PC-9 (cell line): ENCODE results near the gene ATP8B3.

ENCODE experiments used
- EZH2 ChIP-seq: fragments of 200-600 bp; sonication (generic); IDR thresholded peaks from 2 replicates; pipeline ENCODE4 v1.8.0; 2017; ENCODE audit warnings: antibody characterized with exemption, low read depth
- TF ChIP-seq, protein P1 (sequence below): fragments of 200-600 bp; sonication (generic); conservative IDR thresholded peaks from 2 replicates; pipeline ENCODE4 v1.6.1; 2017; ENCODE audit warnings: mixed run types, antibody characterized with exemption, mild to moderate bottlenecking, moderate library complexity

DNA sequence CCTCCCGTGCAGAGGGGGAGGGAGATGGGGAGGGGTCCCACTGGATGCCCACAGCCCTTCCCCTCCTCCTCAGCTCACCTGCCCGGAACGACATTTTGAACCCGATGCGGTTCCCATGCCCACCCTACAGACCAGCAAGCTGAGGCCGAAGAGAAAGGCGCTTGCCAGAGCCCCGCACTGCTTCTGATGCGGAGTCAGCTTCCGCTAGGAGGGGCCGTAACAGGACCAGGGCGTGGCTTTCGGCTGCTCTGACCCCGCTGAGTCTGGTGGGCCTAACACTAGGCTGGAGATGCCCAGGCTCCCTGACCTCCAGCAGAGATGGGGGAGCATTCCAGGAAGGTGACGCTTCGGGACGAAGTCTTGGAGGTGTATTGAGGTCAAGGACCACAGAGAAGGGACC lies 52.1 kb downstream of the ATP8B3 start:
- TF ChIP-seq, protein P1, sequence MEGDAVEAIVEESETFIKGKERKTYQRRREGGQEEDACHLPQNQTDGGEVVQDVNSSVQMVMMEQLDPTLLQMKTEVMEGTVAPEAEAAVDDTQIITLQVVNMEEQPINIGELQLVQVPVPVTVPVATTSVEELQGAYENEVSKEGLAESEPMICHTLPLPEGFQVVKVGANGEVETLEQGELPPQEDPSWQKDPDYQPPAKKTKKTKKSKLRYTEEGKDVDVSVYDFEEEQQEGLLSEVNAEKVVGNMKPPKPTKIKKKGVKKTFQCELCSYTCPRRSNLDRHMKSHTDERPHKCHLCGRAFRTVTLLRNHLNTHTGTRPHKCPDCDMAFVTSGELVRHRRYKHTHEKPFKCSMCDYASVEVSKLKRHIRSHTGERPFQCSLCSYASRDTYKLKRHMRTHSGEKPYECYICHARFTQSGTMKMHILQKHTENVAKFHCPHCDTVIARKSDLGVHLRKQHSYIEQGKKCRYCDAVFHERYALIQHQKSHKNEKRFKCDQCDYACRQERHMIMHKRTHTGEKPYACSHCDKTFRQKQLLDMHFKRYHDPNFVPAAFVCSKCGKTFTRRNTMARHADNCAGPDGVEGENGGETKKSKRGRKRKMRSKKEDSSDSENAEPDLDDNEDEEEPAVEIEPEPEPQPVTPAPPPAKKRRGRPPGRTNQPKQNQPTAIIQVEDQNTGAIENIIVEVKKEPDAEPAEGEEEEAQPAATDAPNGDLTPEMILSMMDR: no peak
- no peak for TF ChIP-seq EZH2
